Measurements from ENCODE around the gene LRFN3. TPM values are rescaled to one million over a fixed set of nuclear protein-coding genes. Genes with fewer than 3 reads are reported as not detected.

Gene LRFN3
- total and polyA plus RNA-seq, 10 of the 15 experiments (the other 5 are each of a cell fraction or from before 2014, with no cell fraction given), result 0.02 to 7.3 (median 2.0) TPM; not detected in 1

- peak; percentile 86; the same call in 1 of the 2 replicates for TF ChIP-seq MTA3 (IDR thresholded peaks at IDR 0.05; ENCODE audit: borderline replicate concordance, low read length)
- peak; percentile 27 for TF ChIP-seq JUNB (IDR thresholded peaks at IDR 0.05)
- TF ChIP-seq ZBTB11 (CRISPR knock-in tag; IDR thresholded peaks at IDR 0.05), result no peak
- peak; percentile 91 for TF ChIP-seq RELB (IDR thresholded peaks at IDR 0.05; ENCODE audit: low read depth)
- TF ChIP-seq SKIL (IDR thresholded peaks at IDR 0.05; ENCODE audit: low read depth, poor library complexity, severe bottlenecking), result no peak
- no peak for TF ChIP-seq HDAC6 (IDR thresholded peaks at IDR 0.05; ENCODE audit: unreplicated experiment)
- TF ChIP-seq POU2F2 (IDR thresholded peaks at IDR 0.05; ENCODE audit: borderline replicate concordance, low read depth, low read length), result peak; percentile 73; the same call in 1 of the 3 replicates
Measured at GRCh38 chr19:35903550-35904179, 32.5 kb upstream of the LRFN3 start (continued).

Data from GM12878 (cell line).